GM19351 (cell line): ENCODE data around the gene ADAMTS6.
A peak's percentile ranks its signal among the peaks of the same experiment; 100 is the strongest.
"Not testable (repeated sequence)": the region's sequence is repeated elsewhere in the genome, so short reads cannot be mapped to it uniquely, and the experiment has no call there.

Source experiments
- ATAC-seq: cut with Tn5 transposase; IDR thresholded peaks from one replicate; pipeline ENCODE4 v1.9.1; 2021; ENCODE audit warnings: mild to moderate bottlenecking, moderate library complexity; ENCODE audit not compliant: unreplicated experiment

The ADAMTS6 gene

GRCh38 chr5:65481635-65482295 lies at the start of gene ADAMTS6:
Gene ADAMTS6, minus strand, starts transcription at chr5:65481920. Its CDS starts 8,247 bp downstream, at chr5:65473673.
- peak; percentile 76 for ATAC-seq

- ATAC-seq, result no peak
Measured at GRCh38 chr5:65530904-65531303, 49.2 kb upstream of the ADAMTS6 start.

GRCh38 chr5:65525726-65526125 lies 44.0 kb upstream of the ADAMTS6 start:
- ATAC-seq, result no peak

GRCh38 chr5:65512170-65512937 lies 30.6 kb upstream of the ADAMTS6 start:
- no peak for ATAC-seq

- no peak for ATAC-seq
Measured at GRCh38 chr5:65508978-65509377, 27.3 kb upstream of the ADAMTS6 start.

- ATAC-seq, result no peak
Measured at GRCh38 chr5:65506961-65507360, 25.2 kb upstream of the ADAMTS6 start.

GRCh38 chr5:65489119-65489518 lies 7.4 kb upstream of the ADAMTS6 start:
- no peak for ATAC-seq

GRCh38 chr5:65488038-65488687 lies 6.4 kb upstream of the ADAMTS6 start:
- ATAC-seq, result not testable (repeated sequence)

GRCh38 chr5:65486803-65487202 lies 5.1 kb upstream of the ADAMTS6 start:
- not testable (repeated sequence) for ATAC-seq

- ATAC-seq, result no peak
Measured at GRCh38 chr5:65485405-65485804, 3.7 kb upstream of the ADAMTS6 start.

- ATAC-seq, result peak; percentile 50
Measured at GRCh38 chr5:65483546-65484346, 2.0 kb upstream of the ADAMTS6 start.

- ATAC-seq, result no peak
Measured at GRCh38 chr5:65482736-65483545, 1.2 kb upstream of the ADAMTS6 start.

- ATAC-seq, result peak; percentile 2
Measured at GRCh38 chr5:65482296-65482735, 596 bp upstream of the ADAMTS6 start.

GRCh38 chr5:65481171-65481581 lies 544 bp downstream of the ADAMTS6 start:
- ATAC-seq, result peak; percentile 15

GRCh38 chr5:65480306-65480865 lies 1.3 kb downstream of the ADAMTS6 start:
- peak; percentile 33 for ATAC-seq

- no peak for ATAC-seq
Measured at GRCh38 chr5:65479527-65479926, 2.2 kb downstream of the ADAMTS6 start.

- ATAC-seq, result no peak
Measured at GRCh38 chr5:65478336-65478735, 3.4 kb downstream of the ADAMTS6 start.

GRCh38 chr5:65475895-65476294 lies 5.8 kb downstream of the ADAMTS6 start:
- ATAC-seq, result no peak

GRCh38 chr5:65475336-65475735 lies 6.4 kb downstream of the ADAMTS6 start:
- no peak for ATAC-seq
